A673 (cell line): ENCODE results near the gene LTB4R2.

Experiments
- EZH2 ChIP-seq: fragments of 200-600 bp; sonication (generic); IDR thresholded peaks from 2 replicates; pipeline ENCODE4 v1.6.1; 2017; ENCODE audit warnings: borderline replicate concordance, low read depth, mild to moderate bottlenecking, mixed read lengths, antibody characterized with exemption, low read length; ENCODE audit not compliant: poor library complexity, severe bottlenecking
- TF ChIP-seq, protein P1 (sequence below): fragments of 300-800, 200-600 bp; sonication (generic); conservative IDR thresholded peaks from 2 replicates; pipeline ENCODE4 v1.5.1; 2017; ENCODE audit warnings: low read depth, mild to moderate bottlenecking, antibody characterized with exemption, low read length, moderate library complexity, mixed read lengths

GRCh38 chr14:24356208-24356607 is 46.3 kb downstream of the LTB4R2 start:
- TF ChIP-seq, protein P1, sequence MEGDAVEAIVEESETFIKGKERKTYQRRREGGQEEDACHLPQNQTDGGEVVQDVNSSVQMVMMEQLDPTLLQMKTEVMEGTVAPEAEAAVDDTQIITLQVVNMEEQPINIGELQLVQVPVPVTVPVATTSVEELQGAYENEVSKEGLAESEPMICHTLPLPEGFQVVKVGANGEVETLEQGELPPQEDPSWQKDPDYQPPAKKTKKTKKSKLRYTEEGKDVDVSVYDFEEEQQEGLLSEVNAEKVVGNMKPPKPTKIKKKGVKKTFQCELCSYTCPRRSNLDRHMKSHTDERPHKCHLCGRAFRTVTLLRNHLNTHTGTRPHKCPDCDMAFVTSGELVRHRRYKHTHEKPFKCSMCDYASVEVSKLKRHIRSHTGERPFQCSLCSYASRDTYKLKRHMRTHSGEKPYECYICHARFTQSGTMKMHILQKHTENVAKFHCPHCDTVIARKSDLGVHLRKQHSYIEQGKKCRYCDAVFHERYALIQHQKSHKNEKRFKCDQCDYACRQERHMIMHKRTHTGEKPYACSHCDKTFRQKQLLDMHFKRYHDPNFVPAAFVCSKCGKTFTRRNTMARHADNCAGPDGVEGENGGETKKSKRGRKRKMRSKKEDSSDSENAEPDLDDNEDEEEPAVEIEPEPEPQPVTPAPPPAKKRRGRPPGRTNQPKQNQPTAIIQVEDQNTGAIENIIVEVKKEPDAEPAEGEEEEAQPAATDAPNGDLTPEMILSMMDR, result no peak
- TF ChIP-seq EZH2, result no peak
